ENCODE data around the gene ADAMTS17.

ADAMTS17 gene

GRCh38 chr15:100124936-100125335 is 216.8 kb downstream of the ADAMTS17 start:
- H3K4me1 ChIP-seq (ENCODE audit: control insufficient read depth, low read length) = no peaks in the 10 kb centered on the region
- no peak overlapping the region for H3K4me2 ChIP-seq (ENCODE audit: low read length)

GRCh38 chr15:100124361-100124760 is 217.4 kb downstream of the ADAMTS17 start:
- Histone ChIP-seq H3K9me2 (replicated peaks; ENCODE audit: control insufficient read depth, low read length) (no peaks in the 10 kb centered on the region), H3K27me3 (ENCODE audit: control insufficient read depth, low read length) (no peaks in the 10 kb centered on the region), H3K9me3 (ENCODE audit: control insufficient read depth, insufficient read depth, low read length) (no peaks in the 10 kb centered on the region), H3K36me3 (ENCODE audit: control insufficient read depth, low read length) (no peaks in the 10 kb centered on the region), H3K4me1 (ENCODE audit: control insufficient read depth, low read length) (no peaks in the 10 kb centered on the region), H3K79me2 (ENCODE audit: control insufficient read depth, low read length) (no peaks in the 10 kb centered on the region), H4K20me1 (ENCODE audit: control insufficient read depth, insufficient read depth, low read depth, low read length) (no peaks in the 10 kb centered on the region), H3K4me2 (ENCODE audit: low read length) (no peak overlapping the region), H3K27ac (ENCODE audit: low read depth, low read length) (no peak overlapping the region), H3K4me3 (ENCODE audit: low read length) (no peak overlapping the region), H3F3A (ENCODE audit: control insufficient read depth, insufficient read depth) (no peaks in the 10 kb centered on the region)
- TF ChIP-seq EZH2phosphoT487 (IDR thresholded peaks at IDR 0.05; ENCODE audit: borderline replicate concordance, low read length) (no peak), CTCF (IDR thresholded peaks at IDR 0.05; ENCODE audit: low read depth, low read length, poor library complexity, severe bottlenecking) (no peak)

More at GRCh38 chr15:100124936-100125335, 216.8 kb downstream of the ADAMTS17 start:
- H3K27ac ChIP-seq (ENCODE audit: low read depth, low read length) = no peak overlapping the region
- no peaks in the 10 kb centered on the region for H3K9me3 ChIP-seq (ENCODE audit: control insufficient read depth, insufficient read depth, low read length)
- no peaks in the 10 kb centered on the region for H3K9me2 ChIP-seq (replicated peaks; ENCODE audit: control insufficient read depth, low read length)
- no peaks in the 10 kb centered on the region for H3K27me3 ChIP-seq (ENCODE audit: control insufficient read depth, low read length)
- no peak overlapping the region for H3K4me3 ChIP-seq (ENCODE audit: low read length)
- no peaks in the 10 kb centered on the region for H4K20me1 ChIP-seq (ENCODE audit: control insufficient read depth, insufficient read depth, low read depth, low read length)
- H3K79me2 ChIP-seq (ENCODE audit: control insufficient read depth, low read length) = no peaks in the 10 kb centered on the region
- H3K36me3 ChIP-seq (ENCODE audit: control insufficient read depth, low read length) = no peaks in the 10 kb centered on the region
- TF ChIP-seq EZH2phosphoT487 (IDR thresholded peaks at IDR 0.05; ENCODE audit: borderline replicate concordance, low read length) = no peak
- no peaks in the 10 kb centered on the region for H3F3A ChIP-seq (ENCODE audit: control insufficient read depth, insufficient read depth)

- no peaks in the 10 kb centered on the region for H3K79me2 ChIP-seq (ENCODE audit: control insufficient read depth, low read length)
- H3K4me1 ChIP-seq (ENCODE audit: control insufficient read depth, low read length) = no peaks in the 10 kb centered on the region
- no peaks in the 10 kb centered on the region for H3K9me2 ChIP-seq (replicated peaks; ENCODE audit: control insufficient read depth, low read length)
- no peaks in the 10 kb centered on the region for H3K36me3 ChIP-seq (ENCODE audit: control insufficient read depth, low read length)
- no peak for TF ChIP-seq EZH2phosphoT487 (IDR thresholded peaks at IDR 0.05; ENCODE audit: borderline replicate concordance, low read length)
- no peak for TF ChIP-seq CTCF (IDR thresholded peaks at IDR 0.05; ENCODE audit: low read depth, low read length, poor library complexity, severe bottlenecking)
- H3K4me2 ChIP-seq (ENCODE audit: low read length) = no peak overlapping the region
- no peaks in the 10 kb centered on the region for H4K20me1 ChIP-seq (ENCODE audit: control insufficient read depth, insufficient read depth, low read depth, low read length)
- H3K27me3 ChIP-seq (ENCODE audit: control insufficient read depth, low read length) = no peaks in the 10 kb centered on the region
- no peaks in the 10 kb centered on the region for H3K9me3 ChIP-seq (ENCODE audit: control insufficient read depth, insufficient read depth, low read length)
- no peak overlapping the region for H3K4me3 ChIP-seq (ENCODE audit: low read length)
- no peaks in the 10 kb centered on the region for H3F3A ChIP-seq (ENCODE audit: control insufficient read depth, insufficient read depth)
- no peak overlapping the region for H3K27ac ChIP-seq (ENCODE audit: low read depth, low read length)
Measured at GRCh38 chr15:100123611-100124010, 218.2 kb downstream of the ADAMTS17 start.

GRCh38 chr15:100121285-100121684 is 220.5 kb downstream of the ADAMTS17 start:
- H3K27ac ChIP-seq (ENCODE audit: low read depth, low read length) = no peak overlapping the region
- H3K4me2 ChIP-seq (ENCODE audit: low read length) = no peak overlapping the region
- no peaks in the 10 kb centered on the region for H3K9me3 ChIP-seq (ENCODE audit: control insufficient read depth, insufficient read depth, low read length)
- no peaks in the 10 kb centered on the region for H3K79me2 ChIP-seq (ENCODE audit: control insufficient read depth, low read length)
- H3K36me3 ChIP-seq (ENCODE audit: control insufficient read depth, low read length) = no peaks in the 10 kb centered on the region
- no peaks in the 10 kb centered on the region for H3K4me1 ChIP-seq (ENCODE audit: control insufficient read depth, low read length)
- no peaks in the 10 kb centered on the region for H4K20me1 ChIP-seq (ENCODE audit: control insufficient read depth, insufficient read depth, low read depth, low read length)
- H3K27me3 ChIP-seq (ENCODE audit: control insufficient read depth, low read length) = no peaks in the 10 kb centered on the region
- no peaks in the 10 kb centered on the region for H3F3A ChIP-seq (ENCODE audit: control insufficient read depth, insufficient read depth)
- H3K4me3 ChIP-seq (ENCODE audit: low read length) = no peak overlapping the region
- H3K9me2 ChIP-seq (replicated peaks; ENCODE audit: control insufficient read depth, low read length) = no peaks in the 10 kb centered on the region
- TF ChIP-seq CTCF (IDR thresholded peaks at IDR 0.05; ENCODE audit: low read depth, low read length, poor library complexity, severe bottlenecking) = no peak
- TF ChIP-seq EZH2phosphoT487 (IDR thresholded peaks at IDR 0.05; ENCODE audit: borderline replicate concordance, low read length) = no peak

Measured in DOHH2 (cell line).